GM18951 (cell line): ENCODE results near the gene PRDX2.
"Not testable (repeated sequence)": the region's sequence is repeated elsewhere in the genome, so short reads cannot be mapped to it uniquely, and the experiment has no call there.

Source experiments
- POLR2A ChIP-seq: IDR thresholded peaks from 4 replicates; pipeline ENCODE4 v1.6.1; 2011; ENCODE audit warnings: mild to moderate bottlenecking; ENCODE audit not compliant: insufficient read length, insufficient read depth; ENCODE audit errors: extremely low read depth
- in situ Hi-C: fragments of 300-500 bp; cut with MboI; formaldehyde crosslinking; loops from one replicate; pipeline ENCODE4 v1.12.0; 2022; ENCODE audit warnings: low sequenced_read_pairs, mixed read lengths, inconsistent platforms; ENCODE audit not compliant: unreplicated experiment

Gene PRDX2

DNA sequence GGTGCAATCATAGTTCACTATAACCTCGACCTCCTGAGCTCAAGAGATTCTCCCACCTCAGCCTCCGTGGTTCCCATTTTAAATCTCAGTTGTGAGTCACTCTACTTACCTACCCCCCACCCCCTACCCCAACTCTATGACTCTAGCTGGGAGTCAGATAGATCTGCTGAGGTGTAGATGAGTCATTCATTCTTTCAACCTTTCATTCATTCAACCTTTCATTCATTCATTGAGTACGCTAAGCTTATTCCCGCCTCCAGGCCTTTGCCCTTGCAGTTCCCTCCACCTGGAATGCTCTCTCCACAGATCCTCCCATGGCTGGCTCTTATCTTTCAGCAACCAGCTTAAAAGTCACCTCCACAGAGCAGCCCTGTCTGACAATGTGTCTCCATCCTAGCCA is 35.6 kb upstream of the PRDX2 start:
- in situ Hi-C loops, result no loop called here
- no peak for TF ChIP-seq POLR2A

DNA sequence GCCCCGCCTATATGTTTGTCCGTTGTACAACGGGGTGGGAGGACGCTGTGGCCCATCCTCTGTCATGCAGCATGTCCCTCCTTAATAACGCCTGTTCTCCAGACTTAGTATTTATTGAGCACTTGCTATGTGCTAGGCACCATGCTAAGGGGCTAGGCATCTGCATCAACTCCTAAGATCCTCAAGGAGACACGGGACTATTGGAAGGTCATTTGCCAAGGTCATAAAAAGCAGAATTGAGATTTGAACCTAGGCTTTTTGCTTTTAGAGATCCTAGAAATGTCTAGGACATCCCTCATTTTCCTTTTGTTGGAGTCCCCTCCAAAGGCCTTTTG is 34.9 kb upstream of the PRDX2 start:
- in situ Hi-C loops, result no loop called here
- no peak for TF ChIP-seq POLR2A

DNA sequence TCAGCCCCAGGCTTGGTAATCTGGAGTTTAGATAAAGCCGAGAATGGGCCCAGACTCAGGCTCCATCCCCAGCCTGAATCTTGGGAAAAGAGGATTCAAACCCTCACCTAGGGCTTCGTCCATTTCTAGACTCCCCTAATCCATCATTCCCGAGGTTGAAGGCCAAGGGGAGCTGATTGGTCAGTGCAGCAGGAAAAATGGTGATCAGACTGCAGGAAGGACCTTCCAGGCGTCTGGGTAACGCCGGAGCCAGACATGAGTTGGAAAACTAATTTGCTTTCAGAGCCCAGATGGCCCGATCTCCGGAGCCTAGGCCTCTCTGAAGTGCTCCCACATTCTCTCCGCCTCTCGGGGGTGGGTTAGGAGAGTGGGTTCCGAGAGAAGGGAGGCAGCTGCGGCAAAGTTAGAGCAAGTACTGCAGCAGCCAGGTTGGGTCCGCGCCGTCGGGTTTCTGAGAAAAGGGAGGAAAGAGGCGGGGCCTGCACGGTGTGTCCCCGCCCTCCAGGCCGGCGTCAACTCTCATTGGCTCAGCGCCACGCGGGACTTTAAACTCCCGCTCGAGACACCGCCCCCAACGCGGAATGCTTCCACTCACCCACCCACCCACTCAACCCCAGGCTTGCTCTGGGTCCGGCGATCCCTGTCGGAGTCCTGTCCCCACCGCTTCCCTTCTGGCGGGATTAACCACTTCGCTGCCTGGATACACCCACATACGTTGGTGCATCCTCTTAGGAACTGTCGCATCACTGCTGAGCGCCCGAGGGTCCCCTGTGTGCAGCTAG is 33.6 kb upstream of the PRDX2 start:
- in situ Hi-C loops, result no loop called here
- no peak for TF ChIP-seq POLR2A

DNA sequence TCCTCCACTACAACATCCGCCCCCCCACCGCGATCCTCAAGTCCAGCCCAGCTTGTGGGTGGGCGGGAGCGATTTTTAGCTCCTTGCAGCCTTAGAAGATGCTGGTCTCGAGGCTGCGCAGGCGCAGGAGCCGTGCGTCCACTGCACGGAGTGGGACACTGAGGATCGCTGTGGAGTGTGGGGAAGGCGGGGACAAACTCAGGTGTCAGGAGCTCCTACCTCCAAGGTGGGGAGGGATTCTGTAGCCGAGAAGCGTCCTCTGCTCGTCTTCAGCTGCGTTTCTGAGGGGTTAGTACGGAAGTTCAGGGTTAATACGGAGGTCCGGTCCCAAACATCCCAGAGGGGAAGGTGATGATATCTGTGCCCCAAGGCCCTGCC is 33.0 kb upstream of the PRDX2 start, which contains the start of gene RTBDN:
TSS of gene RTBDN (minus strand) at position 14 of the 378 bp plus-strand sequence. CDS start 4,600 bp downstream, outside the sequence.
- no peak for TF ChIP-seq POLR2A
- in situ Hi-C loops, result no loop called here

DNA sequence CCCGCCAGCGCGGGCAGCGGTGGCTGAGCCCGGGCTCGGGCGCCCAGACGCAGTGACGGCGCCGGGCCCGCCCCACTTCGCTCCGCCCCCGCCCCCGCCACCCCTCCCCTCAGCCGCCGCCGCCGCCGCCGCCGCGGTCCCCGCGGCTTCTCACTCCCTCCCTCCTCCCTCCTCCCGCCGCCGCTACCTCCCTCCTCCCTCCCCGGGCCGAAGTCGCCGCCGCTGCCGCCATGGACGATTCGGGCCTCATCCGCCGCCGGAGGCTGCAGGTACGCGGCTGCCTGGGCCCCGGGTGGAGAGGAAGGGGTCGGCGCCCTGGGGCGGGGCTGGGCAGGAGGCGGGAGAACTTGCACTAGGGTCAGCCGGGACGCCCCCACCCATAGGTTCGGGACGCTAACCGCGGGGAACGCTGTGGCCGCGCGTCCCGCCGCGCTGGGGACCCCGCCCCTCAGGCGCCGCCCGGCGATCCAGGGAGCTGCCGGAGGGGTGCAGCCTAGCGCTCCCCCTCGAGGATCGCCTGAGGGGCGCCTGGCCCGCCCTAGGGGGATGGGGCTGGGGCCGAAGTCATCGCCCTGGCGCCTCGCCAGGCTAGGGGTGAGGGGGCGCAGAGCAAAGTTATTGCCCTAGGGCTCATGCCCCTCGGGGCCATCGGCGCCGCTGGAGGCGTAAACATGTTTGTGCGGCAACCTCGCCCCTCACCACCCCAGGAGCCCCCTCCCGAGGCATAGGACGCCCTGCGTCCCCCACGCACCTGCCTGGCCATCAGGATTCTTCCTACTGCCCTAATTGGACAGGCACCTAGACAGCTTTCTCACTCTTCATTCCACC is 32.4 kb upstream of the PRDX2 start:
- no peak for TF ChIP-seq POLR2A
- in situ Hi-C loops, result no loop called here

DNA sequence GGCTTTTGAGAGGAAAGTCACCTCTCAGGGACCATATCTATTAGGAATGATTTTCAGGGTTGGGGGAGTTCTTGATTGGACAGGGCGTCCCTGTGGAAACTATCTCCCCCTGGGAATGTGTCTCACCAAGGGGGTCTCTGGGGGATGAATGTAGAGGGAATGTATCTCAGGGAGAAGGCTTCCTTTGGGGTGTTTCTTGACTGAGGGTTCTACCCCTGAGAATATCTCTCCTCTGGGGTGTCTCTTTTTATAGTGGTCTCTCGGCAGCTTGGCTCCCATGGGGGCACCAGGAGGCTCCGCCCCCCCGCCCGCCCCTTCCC is 31.8 kb upstream of the PRDX2 start:
- TF ChIP-seq POLR2A, result no peak
- in situ Hi-C loops, result no loop called here

DNA sequence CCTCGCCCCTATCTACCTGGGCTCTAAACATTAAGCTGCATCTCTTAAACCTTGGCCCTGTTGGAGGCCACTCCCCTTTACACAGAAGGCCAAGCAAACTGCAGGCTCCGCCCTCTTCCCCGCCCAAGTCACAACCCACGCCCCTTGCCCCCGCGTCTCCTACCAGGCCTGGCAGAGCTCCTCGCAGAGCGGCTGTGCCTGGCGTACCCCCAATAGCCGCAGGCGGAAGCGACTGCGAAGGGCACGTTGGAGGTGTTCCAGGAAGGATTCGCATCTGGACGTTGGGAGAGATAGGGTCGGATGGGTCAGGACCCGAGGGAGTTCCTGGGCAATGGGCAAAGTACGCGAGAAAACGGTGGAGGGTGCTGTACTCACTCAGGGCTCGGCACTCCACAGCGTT is 26.9 kb upstream of the PRDX2 start:
- no peak for TF ChIP-seq POLR2A
- in situ Hi-C loops, result no loop called here

DNA sequence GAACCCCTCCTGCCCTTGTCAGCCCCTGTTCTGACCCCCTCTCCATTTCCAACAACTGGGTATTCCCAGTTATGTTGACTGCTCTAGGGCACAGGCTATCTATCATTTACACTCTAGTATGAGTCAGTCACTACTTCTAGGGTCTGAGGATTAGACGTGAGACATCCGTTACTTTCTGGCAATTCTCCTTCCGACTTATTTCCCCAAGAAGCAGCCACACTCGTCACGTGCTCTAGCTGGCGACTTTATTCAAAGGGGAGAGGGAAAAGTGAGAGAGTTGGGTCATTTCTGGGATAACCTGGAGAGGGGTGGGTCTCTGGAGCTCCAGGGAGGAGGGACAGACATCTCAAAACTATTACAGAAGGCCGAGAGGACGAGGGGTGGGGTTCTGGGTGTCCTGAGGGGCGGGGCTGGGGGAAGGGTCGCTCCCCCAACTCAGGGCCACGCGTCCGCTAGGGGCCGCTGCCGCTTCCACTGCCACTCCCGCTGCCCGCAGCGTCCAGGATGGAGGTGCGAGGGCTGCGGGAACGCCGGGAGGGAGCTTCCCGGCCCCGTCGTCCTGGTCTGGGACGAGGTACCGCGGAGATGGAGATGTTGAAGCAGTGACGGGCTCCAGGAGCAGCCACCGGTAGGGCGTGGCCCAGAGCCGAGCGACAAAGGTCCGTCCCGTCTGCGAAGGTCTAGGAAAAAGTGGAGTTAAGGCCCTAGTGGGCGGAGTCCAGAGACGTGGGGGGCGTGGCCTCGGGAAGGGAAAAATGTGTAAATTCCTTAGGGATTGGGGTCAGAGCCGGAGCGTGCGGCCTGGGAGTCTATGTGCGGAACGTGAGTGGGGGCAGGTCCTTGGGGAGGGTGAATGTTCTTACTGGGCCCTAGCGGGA is 23.9 kb upstream of the PRDX2 start:
- in situ Hi-C loops, result no loop called here
- TF ChIP-seq POLR2A, result no peak

DNA sequence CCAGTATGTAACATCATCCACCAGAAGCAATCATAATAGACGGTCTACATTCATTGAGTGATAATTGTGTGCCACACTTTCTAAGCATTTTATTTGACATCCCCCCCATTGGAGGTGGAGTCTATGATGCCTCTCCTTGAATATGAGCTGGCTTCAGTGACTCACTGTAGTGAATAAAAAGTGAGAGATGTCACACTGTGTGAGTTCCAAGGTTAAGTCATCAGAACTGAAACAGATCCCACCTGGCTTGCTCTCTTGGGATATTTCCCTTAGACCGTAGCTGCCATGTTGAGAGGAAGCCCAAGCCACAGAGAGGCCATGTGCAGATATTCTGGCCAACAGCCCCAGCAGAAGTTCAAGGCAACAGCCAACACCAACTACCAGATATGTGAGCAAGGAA is 20.2 kb upstream of the PRDX2 start:
- in situ Hi-C loops, result no loop called here

DNA sequence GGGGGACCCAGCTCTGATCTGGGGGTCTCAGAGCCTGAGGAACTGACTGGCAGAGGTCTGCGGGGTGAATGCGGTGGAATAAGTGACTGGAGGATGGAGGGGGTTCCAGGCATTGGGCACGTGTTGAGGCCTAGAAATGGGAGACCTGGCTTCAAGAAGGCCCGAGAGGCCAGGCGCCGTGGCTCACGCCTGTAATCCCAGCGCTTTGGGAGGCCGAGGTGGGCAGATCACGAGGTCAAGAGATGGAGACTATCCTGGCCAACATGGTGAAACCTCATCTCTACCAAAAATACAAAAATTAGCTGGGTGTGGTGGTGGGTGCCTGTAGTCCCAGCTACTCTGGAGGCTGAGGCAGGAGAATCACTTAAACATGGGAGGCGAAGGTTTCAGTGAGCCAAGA is 16.2 kb upstream of the PRDX2 start:
- in situ Hi-C loops, result not testable (repeated sequence)

More for the DNA sequence above, 20.2 kb upstream of the PRDX2 start:
- TF ChIP-seq POLR2A, result no peak

DNA sequence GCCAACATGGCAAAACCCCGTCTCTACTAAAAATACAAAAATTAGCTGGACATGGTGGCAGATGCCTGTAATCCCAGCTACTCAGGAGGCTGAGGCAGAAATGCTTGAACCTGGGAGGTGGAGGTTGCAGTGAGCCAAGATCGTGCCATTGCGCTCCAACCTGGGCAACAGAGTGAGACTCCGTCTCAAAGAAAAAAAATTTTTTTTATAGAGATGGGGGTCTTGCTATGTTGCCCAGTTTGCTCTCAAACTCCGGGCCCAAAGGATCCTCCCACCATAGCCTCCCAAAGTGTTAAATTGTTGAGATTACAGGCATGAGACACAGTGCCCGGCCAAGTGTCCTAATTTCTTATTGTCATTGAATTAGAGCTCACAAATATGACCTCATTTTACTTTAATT is 15.6 kb upstream of the PRDX2 start:
- in situ Hi-C loops, result not testable (repeated sequence)

DNA sequence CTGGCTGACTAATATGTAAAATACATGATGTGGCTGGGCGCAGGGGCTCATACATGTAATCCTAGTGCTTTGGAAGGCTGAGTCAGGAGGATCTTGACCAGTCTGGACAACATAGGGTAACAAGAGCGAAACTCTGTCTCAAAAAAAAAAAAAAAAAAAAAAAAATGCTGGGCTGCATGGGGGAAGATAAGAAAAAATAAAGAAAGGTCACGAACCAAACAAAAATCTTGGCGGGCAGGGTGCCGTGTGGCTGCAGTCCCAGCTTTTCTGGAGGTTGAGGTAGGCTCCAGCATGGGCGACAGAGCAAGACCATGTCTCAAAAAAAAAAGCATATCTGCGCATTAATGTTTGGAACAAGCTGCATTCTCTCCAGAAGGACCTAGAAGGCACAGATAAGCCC is 13.5 kb upstream of the PRDX2 start:
- no peak for TF ChIP-seq POLR2A
- in situ Hi-C loops, result no loop called here

DNA sequence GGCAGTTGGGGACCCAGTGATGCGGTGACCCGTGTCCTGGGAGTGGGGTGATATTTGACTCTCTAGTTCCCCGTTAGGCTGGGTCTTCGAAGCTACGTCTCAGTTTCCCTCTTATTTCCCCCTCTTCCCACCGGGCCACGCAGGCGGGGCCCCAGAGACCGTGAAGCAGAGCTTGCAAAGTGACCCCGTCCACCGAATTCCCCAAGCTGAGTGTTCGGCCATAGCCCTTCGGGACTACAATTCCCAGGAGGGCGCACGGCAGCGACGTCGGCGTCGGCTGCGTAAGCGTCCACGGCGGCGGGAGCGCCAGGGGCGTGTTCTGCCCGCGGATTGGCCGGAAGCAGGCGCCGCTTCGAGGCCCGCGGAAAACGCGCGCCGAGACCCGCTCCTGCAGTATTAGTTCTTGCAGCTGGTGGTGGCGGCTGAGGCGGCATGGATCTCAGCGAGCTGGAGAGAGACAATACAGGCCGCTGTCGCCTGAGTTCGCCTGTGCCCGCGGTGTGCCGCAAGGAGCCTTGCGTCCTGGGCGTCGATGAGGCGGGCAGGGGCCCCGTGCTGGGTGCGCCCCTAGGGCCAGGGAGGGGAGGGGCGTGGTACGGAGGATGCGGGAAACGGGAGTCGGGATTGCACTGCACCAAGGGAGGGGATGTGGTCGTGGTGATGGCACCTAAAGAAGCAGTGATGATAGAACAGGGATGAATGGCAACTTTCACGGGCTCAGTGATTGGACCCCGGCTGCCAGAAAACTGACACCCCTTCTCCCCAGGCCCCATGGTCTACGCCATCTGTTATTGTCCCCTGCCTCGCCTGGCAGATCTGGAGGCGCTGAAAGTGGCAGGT is 4.9 kb upstream of the PRDX2 start, which contains the start of gene RNASEH2A:
TSS of gene RNASEH2A (plus strand) at position 343 of the 840 bp plus-strand sequence. CDS start at position 433, 90 bp downstream.
- peak; percentile 88 for TF ChIP-seq POLR2A
- in situ Hi-C loops, result no loop called here

DNA sequence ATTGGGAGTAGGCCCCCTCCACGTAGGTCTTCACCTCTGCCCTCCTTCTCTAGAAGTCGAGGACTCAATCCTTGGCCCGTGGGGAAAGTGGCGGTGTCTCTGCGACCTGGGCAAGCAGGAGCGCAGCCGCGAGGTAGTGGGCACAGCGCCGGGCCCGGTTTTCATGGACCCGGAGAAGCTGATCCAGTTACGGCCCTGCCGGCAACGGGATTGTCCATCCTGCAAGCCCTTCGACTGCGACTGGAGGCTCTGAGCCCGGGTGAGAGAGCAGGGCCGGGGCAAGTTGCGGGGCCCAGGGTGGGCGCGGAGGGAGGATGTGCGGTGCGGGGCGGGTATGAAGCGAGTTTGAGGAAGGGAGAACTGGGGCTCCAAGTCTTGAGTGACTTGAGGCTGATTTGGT is 2.5 kb upstream of the PRDX2 start:
- in situ Hi-C loops, result no loop called here
- no peak for TF ChIP-seq POLR2A
